Progenitor cell of endocrine pancreas (in vitro differentiated cells): Measurements from ENCODE around the gene TEN1. TPM values are rescaled to one million over a fixed set of nuclear protein-coding genes. Genes with fewer than 3 reads are reported as not detected.

ENCODE experiments used
- DNase-seq: peaks from one replicate; pipeline ENCODE4 v3.0.0; 2021; ENCODE audit warnings: low spot score; ENCODE audit not compliant: unreplicated experiment
- H3K27ac Mint-ChIP-seq: 2 replicates; pipeline ENCODE4 v1.8.0; 2021; ENCODE audit warnings: mild to moderate bottlenecking, moderate library complexity, mixed read lengths
- H3K27me3 Mint-ChIP-seq: 2 replicates; pipeline ENCODE4 v1.8.0; 2021; ENCODE audit warnings: mixed read lengths
- H3K36me3 Mint-ChIP-seq: 2 replicates; pipeline ENCODE4 v1.8.0; 2022; ENCODE audit warnings: mixed read lengths; ENCODE audit not compliant: insufficient read depth
- H3K4me1 Mint-ChIP-seq: 2 replicates; pipeline ENCODE4 v1.8.0; 2021; ENCODE audit warnings: low read depth, mixed read lengths
- H3K4me3 Mint-ChIP-seq: 2 replicates; pipeline ENCODE4 v1.8.0; 2021; ENCODE audit warnings: low read depth, mild to moderate bottlenecking, moderate library complexity, mixed read lengths
- H3K9me3 Mint-ChIP-seq: 2 replicates; pipeline ENCODE4 v1.8.0; 2021; ENCODE audit warnings: low read depth, mixed read lengths
- total RNA-seq: library from RNA; stranded (reverse); gene quantifications from 2 replicates; pipeline ENCODE4 v1.2.1, GENCODE V29; 2021
- TF ChIP-seq, protein P1 (sequence below): fragments of 200-600 bp; sonication (generic); IDR thresholded peaks from one replicate; pipeline ENCODE4 v1.5.0; 2021; ENCODE audit warnings: antibody characterized with exemption, mild to moderate bottlenecking; ENCODE audit not compliant: unreplicated experiment

TEN1 gene
- total RNA-seq, 1 donor from 2014 or later = 19.8 TPM

DNA sequence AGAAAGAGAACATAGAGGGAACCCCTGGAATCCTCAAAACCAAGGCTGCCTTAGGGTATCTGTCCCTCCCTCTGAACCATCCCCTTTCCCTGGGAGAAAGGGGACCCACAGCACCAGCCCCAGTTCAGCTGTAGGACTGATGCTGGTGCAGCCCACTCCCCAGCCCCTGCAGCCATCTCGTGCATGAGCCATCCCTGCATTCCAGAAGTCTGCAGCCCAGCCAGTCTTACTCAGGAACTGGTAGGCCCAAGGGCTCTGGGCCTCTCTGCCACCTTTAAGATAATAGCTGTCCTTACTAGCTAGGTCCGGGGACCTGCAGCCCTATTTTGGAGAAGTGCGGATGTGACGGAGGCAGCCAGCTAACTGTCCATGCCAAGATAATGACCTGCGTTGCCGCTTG is 54.1 kb downstream of the TEN1 start:
- H3K4me1 Mint-ChIP-seq = peaks cover 9% of the 10 kb centered on the region
- no peak overlapping the region for H3K27ac Mint-ChIP-seq
- no peak for DNase-seq
- no peak overlapping the region for H3K4me3 Mint-ChIP-seq
- H3K9me3 Mint-ChIP-seq = no peaks in the 10 kb centered on the region
- TF ChIP-seq, protein P1, sequence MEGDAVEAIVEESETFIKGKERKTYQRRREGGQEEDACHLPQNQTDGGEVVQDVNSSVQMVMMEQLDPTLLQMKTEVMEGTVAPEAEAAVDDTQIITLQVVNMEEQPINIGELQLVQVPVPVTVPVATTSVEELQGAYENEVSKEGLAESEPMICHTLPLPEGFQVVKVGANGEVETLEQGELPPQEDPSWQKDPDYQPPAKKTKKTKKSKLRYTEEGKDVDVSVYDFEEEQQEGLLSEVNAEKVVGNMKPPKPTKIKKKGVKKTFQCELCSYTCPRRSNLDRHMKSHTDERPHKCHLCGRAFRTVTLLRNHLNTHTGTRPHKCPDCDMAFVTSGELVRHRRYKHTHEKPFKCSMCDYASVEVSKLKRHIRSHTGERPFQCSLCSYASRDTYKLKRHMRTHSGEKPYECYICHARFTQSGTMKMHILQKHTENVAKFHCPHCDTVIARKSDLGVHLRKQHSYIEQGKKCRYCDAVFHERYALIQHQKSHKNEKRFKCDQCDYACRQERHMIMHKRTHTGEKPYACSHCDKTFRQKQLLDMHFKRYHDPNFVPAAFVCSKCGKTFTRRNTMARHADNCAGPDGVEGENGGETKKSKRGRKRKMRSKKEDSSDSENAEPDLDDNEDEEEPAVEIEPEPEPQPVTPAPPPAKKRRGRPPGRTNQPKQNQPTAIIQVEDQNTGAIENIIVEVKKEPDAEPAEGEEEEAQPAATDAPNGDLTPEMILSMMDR = no peak
- H3K36me3 Mint-ChIP-seq = no peaks in the 10 kb centered on the region
- H3K27me3 Mint-ChIP-seq = no peaks in the 10 kb centered on the region

DNA sequence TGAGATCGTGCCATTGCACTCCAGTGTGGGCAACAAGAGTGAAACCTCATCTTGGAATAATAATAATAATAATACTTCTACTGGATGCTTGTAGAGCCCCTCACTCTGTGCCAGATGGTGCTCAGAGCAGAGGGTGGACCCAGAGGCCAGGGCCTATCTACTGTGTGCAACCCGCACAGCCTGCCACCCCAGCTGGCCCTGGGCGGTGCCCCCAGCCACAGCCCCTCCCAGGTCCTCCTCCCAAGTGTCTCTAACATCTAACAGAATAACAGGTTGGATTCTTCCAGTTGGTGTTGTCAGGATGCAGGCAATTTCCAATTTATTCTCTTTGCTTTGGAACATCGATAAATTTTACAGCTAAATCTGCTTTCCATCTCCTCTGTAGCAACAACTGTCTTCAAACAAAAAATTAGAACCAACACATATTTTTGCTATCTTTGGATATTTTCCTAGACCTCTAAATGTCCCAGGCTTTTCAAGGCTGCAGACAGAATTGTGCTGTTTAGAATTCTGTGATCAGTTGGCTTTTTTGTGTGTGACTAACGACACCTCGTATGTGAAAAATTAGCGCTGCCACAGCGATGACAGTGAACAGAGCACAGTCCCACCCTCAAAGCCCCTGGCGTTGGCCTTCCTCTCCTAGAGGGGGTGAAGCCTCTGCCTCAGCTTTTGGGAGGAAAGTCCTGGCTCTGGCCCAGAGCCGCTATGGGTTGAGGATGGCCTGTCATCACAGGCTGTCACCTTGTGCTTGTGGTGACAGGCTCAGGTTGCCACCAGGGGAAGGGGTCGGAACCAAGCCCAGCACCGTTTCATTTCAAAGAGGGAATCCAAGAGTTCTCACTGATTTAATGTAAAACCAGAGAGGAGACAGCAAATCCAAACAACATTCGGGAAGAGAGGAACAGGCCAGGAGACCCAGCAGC is 55.6 kb downstream of the TEN1 start:
- TF ChIP-seq, protein P1 = no peak
- Mint-ChIP-seq H3K27ac (no peak overlapping the region), H3K4me3 (no peak overlapping the region), H3K36me3 (peaks cover 9% of the 10 kb centered on the region), H3K27me3 (no peaks in the 10 kb centered on the region), H3K9me3 (no peaks in the 10 kb centered on the region), H3K4me1 (peaks cover 2% of the 10 kb centered on the region)
- DNase-seq = no peak

DNA sequence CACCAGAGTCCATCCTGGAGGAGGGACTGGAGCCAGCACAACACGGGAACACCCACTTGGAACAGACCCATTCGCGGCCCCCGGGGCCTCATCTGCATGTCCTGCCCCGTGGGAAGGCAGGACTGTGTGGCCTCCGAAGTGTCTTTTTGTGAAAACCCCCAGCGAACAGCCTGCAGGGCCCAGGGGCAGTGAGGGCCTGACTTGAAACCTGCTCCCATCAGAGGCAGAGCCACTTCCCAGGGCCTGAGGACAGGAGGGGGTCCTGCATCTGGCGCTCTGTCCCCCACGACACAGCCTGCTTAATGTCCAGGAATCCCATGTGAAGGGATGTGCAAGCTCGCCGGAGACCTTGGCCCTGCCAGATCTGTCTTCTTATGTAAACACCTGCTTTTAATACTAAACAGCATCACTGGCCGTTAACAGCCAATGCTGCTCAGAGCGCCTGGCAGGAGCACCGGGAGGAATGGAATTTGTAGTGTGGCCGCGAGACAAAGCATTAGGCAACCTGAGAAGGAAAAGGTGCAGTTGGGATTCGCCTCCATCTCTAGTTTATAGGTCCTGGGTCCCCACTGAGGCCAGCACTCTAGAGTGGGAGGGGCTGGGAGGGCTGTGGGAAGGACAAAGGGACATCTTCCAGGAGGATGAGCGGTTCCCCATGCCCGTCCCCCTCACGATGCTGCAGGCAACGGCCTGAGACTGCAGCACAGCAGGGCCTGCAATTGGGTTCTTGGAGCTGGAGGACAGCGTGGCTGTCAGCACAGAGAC is 57.6 kb downstream of the TEN1 start:
- Mint-ChIP-seq H3K27ac (peak overlapping the region; percentile 11), H3K4me3 (no peak overlapping the region), H3K9me3 (no peaks in the 10 kb centered on the region), H3K36me3 (peaks cover 17% of the 10 kb centered on the region), H3K4me1 (no peaks in the 10 kb centered on the region), H3K27me3 (no peaks in the 10 kb centered on the region)
- TF ChIP-seq, protein P1 = no peak
- DNase-seq = no peak

DNA sequence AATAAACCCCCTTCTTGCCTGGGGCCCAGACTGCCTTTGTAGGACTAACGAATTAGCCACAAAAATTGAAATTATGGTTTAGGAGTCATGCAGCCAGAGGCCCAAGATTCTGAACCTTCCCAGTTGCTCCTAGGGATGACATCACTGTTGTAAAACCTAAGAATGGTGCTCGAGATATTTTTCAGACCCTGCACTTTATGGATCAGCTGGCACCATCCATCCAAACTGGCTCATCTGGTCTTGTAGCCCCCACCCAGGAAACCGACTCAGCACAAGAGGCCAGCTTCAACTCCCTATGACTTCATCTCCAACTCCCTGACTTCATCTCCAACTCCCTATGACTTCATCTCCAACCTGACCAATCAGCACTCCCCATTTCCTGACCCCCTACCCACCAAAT is 59.0 kb downstream of the TEN1 start:
- no peaks in the 10 kb centered on the region for H3K4me1 Mint-ChIP-seq

DNA sequence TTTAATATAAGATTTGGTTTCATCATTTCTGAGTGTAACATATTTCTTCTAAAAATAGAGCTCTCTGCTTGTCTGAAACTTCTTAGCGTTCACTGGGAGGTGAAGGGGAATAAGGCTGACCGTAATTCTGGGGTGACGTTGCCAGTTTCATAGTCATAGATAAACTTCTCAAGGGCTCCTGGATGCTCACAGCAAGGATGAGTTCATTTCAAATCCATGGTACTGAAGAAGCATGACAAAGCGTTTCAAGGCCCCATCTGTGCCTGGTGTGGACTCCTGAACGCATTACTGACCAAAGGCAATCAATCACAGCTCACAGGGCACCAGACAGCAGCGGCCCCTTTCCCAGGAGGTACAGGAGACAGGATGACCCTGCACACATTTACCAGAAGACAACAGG is 60.1 kb downstream of the TEN1 start:
- Mint-ChIP-seq H3K27me3 (no peaks in the 10 kb centered on the region), H3K9me3 (no peaks in the 10 kb centered on the region), H3K27ac (no peak overlapping the region), H3K36me3 (peaks cover 24% of the 10 kb centered on the region), H3K4me3 (no peak overlapping the region), H3K4me1 (no peaks in the 10 kb centered on the region)
- TF ChIP-seq, protein P1 = no peak
- no peak for DNase-seq

More for the DNA sequence above, 59.0 kb downstream of the TEN1 start:
- peaks cover 17% of the 10 kb centered on the region for H3K36me3 Mint-ChIP-seq
- H3K27ac Mint-ChIP-seq = no peak overlapping the region
- no peak for DNase-seq
- no peaks in the 10 kb centered on the region for H3K9me3 Mint-ChIP-seq
- H3K27me3 Mint-ChIP-seq = no peaks in the 10 kb centered on the region
- H3K4me3 Mint-ChIP-seq = no peak overlapping the region
- TF ChIP-seq, protein P1 = no peak
